ENCODE data around the gene CD96. TPM values are rescaled to one million over a fixed set of nuclear protein-coding genes. Genes with fewer than 3 reads are reported as not detected.
"Not testable (repeated sequence)": the region's sequence is repeated elsewhere in the genome, so short reads cannot be mapped to it uniquely, and the experiment has no call there.

Gene CD96
- total RNA-seq, 4 donors from 2014 or later = 0.27 to 2.1 (median 0.72) TPM

GRCh38 chr3:111542611-111543300, 759 bp downstream of the CD96 start:
- TF ChIP-seq CTCF (IDR thresholded peaks at IDR 0.05) (no peak), POLR2A (IDR thresholded peaks at IDR 0.05) (no peak)
- intact Hi-C loops (cut with DNase I; ENCODE audit: low total_unique reads) = no loop called here
- no peak for DNase-seq (ENCODE audit: low spot score in 2 of 2)
- H3K4me3 ChIP-seq (ENCODE audit: low read depth, poor library complexity, severe bottlenecking) = no peak overlapping the region
- 82 to 84% methylated on average over 4 of the region's 4 CpGs for WGBS, 2 donors

GRCh38 chr3:111545349-111545748, 3.4 kb downstream of the CD96 start:
- 69 to 71% methylated on average over 2 of the region's 2 CpGs for WGBS, 2 donors
- no peak for DNase-seq (ENCODE audit: low spot score in 2 of 2)
- intact Hi-C loops (cut with DNase I; ENCODE audit: low total_unique reads) = no loop called here
- TF ChIP-seq CTCF (IDR thresholded peaks at IDR 0.05) (no peak), POLR2A (IDR thresholded peaks at IDR 0.05) (no peak)
- H3K4me3 ChIP-seq (ENCODE audit: low read depth, poor library complexity, severe bottlenecking) = no peak overlapping the region

- TF ChIP-seq POLR2A (IDR thresholded peaks at IDR 0.05) (no peak), CTCF (IDR thresholded peaks at IDR 0.05) (no peak)
- H3K4me3 ChIP-seq (ENCODE audit: low read depth, poor library complexity, severe bottlenecking) = no peak overlapping the region
- DNase-seq (ENCODE audit: low spot score in 2 of 2) = no peak
- WGBS, 2 donors = 68 to 71% methylated on average over 4 of the region's 4 CpGs
- intact Hi-C loops (cut with DNase I; ENCODE audit: low total_unique reads) = no loop called here
Measured at GRCh38 chr3:111547631-111548030, 5.6 kb downstream of the CD96 start.

GRCh38 chr3:111548092-111548491, 6.1 kb downstream of the CD96 start:
- no peak for DNase-seq (ENCODE audit: low spot score in 2 of 2)
- no peak overlapping the region for H3K4me3 ChIP-seq (ENCODE audit: low read depth, poor library complexity, severe bottlenecking)
- TF ChIP-seq POLR2A (IDR thresholded peaks at IDR 0.05) = no peak
- no peak for TF ChIP-seq CTCF (IDR thresholded peaks at IDR 0.05)
- intact Hi-C loops (cut with DNase I; ENCODE audit: low total_unique reads) = no loop called here
- 77 to 89% methylated on average over 1 of the region's 1 CpG for WGBS, 2 donors

GRCh38 chr3:111548756-111549155, 6.8 kb downstream of the CD96 start:
- intact Hi-C loops (cut with DNase I; ENCODE audit: low total_unique reads) = no loop called here
- TF ChIP-seq CTCF (IDR thresholded peaks at IDR 0.05) (no peak), POLR2A (IDR thresholded peaks at IDR 0.05) (no peak)
- DNase-seq (ENCODE audit: low spot score in 2 of 2) = no peak
- H3K4me3 ChIP-seq (ENCODE audit: low read depth, poor library complexity, severe bottlenecking) = no peak overlapping the region

- intact Hi-C loops (cut with DNase I; ENCODE audit: low total_unique reads); H3K4me3 ChIP-seq (ENCODE audit: low read depth, poor library complexity, severe bottlenecking); DNase-seq (ENCODE audit: low spot score in 2 of 2): not testable (repeated sequence)
- WGBS, 2 donors = 96 to 97% methylated on average over 20 to 21 of the region's 25 CpGs
Measured at GRCh38 chr3:111561902-111562301, 19.9 kb downstream of the CD96 start.
